ENCODE results near the gene ANKIB1.
"Not testable (repeated sequence)": the region's sequence is repeated elsewhere in the genome, so short reads cannot be mapped to it uniquely, and the experiment has no call there.

The ANKIB1 gene

DNA sequence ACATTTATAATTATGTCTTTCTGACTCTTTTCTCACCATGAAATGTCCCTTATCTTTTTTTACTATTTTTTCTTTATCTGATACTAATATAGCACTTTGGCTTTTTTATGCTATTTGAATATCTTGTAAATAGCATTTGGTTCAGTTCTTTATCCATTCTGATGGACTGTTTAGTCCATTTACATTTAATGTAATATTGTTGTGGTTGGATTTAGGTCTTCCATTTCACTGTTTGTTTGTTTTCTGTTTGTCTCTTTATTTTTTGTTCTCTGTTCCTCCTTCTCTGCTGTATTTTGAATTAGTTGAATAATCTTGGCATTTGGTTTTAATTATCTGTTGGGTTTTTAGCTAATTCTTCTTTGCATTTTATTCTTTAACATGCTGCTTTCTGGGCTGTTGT lies 89.8 kb downstream of the ANKIB1 start:
- no peak for DNase-seq

DNA sequence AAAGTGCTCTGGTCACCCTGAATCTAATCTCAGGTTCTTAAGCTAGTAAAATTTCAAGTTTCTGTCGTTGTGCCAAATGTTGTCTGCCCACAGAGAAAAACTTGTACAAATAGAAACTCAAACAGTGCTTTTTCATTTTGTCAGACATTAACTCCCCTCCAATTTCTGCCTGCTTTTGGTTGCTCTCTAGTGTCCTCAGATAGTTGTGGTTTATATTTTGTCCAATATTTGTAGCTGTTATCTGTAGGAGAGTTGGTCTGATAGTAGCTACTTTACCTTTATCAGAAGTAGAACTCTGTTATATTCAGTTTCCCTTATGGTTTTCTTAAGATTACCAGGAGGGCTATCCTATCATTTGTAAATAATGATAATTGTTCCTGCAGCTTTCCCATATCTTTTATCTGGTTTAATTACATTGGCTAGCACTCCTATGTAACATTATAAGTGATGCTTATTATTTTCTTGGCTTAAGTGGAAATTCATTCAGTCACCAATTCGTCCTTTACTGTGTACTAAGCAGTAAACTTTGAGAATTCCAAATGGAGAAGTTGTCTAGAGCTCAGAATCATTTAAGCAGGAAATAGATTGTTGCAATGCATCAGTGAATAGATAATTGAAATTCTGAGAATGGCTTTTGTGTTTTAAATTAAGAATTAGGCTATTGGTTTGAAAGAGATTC lies 91.0 kb downstream of the ANKIB1 start:
- no peak for DNase-seq

DNA sequence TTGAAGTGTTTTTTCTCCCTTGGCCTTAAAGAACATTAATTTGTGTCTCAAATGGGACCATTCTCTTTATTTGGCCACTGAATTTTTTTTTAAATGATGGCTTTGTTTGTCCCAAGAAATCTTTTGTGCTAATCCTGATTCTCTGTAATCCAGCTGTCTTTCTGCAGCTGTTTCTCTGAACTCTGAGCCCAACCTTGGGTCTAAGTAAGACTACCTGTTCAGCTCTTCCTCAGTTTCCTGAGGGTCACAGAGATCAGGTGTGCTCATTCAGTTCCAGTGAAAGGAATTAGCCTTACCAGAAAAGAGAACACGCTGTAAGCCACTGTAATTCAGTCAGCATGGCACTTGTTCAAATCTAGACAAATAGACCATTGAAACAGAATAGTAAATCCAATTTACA lies 94.2 kb downstream of the ANKIB1 start:
- no peak for DNase-seq

DNA sequence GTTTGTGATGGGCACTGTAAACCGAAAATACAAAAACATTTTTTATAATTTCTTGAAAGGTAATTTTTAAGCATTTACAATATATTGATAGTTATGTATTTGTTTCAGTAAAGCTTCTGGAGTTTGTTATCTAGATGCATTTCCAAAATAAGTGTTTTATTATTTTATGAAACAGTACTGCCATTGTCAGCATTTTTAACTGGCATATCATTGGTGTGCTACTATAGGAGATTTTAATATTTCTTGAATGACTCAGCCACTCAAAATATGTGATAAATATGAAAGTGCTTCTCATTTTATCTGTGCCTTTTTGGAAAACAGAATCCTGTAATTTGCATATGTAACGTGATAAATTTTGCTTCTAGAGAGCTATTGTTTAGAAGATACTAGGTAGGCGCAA lies 97.9 kb downstream of the ANKIB1 start:
- no peak for DNase-seq

DNA sequence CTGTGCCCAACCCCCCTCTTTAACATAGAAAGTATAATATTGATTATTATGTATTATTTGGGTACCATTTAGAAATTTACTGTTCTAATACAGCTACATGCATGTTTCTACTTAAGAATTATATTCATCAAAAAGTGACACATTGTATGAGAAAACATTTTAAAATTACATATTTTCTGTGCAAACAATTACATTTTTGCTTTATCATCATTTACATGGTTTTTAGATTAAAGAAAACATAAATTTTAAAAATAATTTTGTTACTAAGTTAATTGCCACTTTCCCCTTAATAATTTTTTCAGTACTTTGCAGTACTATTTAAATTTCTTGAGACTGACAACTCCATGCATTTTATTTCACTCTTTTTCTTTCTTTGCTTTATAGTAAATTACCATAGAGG lies 106.2 kb downstream of the ANKIB1 start:
- no peak for DNase-seq

DNA sequence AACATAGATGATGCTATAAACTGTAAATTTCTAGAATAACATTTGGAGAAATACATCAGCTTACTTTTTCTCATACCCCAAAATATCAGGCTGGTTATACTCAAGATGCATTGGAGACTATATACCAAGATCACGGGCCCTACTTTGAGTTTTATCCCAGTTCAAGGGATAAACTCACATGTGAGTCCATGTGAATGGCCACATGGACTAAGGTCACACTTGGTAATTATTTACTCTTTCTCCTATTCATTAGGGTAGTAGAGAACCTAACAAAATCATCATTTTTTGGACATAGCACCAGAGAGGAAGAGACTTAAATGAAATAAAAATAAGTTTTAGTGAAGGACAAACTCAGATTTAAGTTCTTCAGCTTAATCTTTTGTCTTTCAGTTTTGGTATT lies 108.4 kb downstream of the ANKIB1 start:
- DNase-seq, result no peak

DNA sequence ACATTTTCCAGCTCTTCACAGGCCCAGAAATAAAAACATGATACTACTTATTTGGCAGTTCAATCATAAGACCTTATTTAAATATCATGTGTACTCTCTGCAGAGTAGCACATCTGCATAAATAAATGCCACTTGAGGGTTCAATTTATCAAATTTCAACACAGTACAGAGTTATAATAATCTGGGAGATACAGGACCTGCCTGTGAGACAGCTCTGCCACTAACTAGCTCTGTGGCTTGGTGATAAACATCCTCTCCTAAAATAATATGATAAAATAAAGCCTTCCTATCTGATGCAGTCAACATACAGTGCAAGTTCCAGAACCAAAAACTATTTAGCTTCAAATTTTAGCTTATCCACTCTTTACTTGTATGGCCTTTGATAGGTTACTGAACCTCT lies 110.6 kb downstream of the ANKIB1 start:
- DNase-seq, result no peak

DNA sequence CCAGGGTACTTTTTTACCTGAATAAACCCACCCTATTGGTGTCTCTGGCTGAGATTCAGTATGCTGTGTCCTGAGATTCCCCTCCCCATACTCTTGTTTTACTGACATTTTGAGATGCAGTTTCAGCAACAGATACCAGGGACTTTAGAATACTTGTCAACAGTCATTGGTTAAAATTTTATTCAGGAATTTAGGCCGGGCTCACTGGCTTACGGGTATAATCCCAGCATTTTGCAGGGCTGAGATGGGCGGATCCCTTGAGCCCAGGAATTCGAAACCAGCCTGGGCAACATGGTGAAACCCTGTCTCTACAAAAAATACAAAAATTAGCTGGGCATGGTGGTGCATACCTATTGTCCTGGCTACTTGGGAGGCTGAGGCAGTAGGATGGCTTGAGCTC lies 111.5 kb downstream of the ANKIB1 start:
- no peak for DNase-seq

DNA sequence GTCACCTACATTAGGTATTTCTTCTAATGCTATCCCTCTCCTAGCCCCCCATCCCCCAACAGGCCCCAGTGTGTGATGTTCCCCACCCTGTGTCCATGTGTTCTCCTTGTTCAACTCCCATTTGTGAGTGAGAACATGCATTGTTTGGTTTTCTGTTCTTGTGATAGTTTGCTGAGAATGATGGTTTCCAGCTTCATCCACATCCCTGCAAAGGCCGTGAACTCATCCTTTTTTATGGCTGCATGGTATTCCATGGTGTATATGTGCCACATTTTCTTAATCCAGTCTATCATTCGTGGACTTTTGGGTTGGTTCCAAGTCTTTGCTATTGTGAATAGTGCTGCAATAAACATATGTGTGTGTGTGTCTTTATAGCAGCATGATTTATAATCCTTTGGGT lies 113.4 kb downstream of the ANKIB1 start:
- not testable (repeated sequence) for DNase-seq

DNA sequence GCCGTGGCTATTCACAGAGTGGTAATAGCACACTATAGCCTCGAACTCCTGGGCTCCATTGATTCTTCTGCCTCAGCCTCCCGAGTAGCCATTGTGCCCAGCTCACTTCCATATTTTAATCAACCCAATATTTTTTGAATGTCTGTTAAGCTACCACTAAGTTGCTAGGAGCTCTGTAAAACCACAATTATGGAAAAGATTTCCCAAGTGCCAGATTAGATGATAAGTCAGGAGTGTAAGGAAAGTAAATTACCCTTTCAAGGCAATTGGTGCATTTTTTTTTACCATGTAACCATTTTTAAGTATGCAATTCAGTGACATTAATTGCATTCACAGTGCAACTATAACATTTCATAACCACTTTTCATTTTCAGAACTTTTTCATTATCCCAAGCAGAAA lies 114.0 kb downstream of the ANKIB1 start:
- DNase-seq, result no peak

DNA sequence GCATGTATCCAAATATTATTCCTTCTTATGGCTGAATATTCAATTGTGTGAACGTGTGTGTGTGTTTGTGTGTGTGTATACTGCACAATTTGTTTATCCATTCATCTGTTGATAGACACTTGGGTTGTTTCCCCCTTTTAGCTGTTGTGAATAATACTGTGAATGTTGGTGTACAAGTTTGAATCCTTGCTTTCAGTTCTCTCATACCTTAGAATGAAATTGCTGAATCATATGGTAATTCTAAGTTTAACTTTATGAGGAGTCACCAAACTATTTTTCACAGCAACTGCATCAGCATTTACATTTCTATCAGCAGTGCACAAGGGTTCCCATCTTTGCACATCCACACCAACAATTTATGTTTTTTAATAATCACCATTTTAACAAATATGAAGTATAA lies 114.6 kb downstream of the ANKIB1 start:
- DNase-seq, result no peak

DNA sequence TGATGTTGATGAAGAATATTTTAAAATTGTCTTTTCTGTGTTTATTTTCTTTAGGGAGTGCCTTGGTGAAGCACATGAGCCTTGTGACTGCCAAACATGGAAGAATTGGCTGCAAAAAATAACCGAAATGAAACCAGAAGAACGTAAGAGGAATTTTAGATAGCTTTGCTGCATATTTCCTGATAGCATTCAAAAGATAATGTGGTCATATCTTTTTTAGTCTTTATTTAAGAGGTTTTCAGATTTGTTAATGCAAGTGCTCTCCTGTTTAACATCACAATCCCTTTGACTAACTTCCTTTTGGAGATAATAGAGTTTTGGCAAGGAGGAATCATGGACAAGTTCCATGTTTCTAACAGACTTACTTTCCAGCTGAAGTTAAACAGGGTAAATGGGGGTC lies 116.4 kb downstream of the ANKIB1 start:
- DNase-seq, result no peak

DNA sequence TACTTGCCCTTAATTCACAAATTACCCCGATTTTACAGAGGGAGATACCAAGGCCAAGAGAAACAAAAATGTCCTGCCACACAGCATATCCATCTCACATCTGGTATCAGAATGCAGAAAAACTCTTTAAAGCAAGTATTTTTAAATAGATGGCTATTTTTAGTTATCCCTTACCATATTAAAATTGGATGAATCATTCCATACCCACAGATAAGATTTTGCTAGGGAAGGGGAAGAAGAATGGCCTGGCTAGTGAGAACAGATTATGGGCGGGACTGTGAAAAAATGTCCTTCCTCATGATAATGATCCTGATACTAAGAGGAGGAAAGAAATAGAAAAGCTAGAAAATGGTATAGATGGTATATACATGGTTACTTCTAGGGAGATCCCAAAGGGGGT lies 121.0 kb downstream of the ANKIB1 start:
- no peak for DNase-seq

DNA sequence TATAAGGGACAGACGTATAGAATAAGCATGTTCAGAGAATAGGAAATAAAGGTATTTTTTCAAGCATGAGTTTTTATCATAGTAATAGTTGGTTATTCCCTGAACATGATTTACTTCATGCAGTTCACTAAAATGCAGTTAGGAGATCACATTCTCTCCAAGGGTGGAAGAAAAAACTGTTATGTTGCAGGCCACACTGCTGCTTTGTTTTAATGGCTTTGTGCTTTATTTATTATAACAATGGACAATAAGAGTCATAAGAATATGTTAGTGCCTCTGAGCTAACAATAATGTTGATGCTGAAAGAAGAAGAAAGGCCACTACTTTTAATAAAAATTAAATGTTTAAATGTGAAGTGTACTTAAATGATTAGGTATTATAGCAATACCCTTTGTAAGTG lies 123.0 kb downstream of the ANKIB1 start:
- DNase-seq, result no peak

DNA sequence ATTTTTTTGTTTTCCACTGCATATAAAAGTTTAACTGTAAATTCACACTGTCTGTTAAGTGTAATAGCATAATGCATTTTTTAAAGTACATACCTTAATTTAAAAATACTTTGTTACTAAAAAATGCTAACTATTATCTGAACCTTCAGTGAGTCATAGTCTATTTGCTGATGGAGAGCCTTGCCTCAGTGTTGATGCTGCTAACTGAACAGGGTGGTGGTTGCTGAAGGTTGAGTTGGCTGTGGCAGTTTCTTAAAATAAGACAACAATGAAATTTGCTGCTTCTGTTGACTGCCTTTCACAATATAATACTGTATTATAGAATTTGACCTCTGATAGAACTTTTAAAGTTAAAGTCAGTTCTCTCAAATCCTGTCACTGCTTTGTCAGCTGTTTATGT lies 129.2 kb downstream of the ANKIB1 start:
- no peak for DNase-seq

DNA sequence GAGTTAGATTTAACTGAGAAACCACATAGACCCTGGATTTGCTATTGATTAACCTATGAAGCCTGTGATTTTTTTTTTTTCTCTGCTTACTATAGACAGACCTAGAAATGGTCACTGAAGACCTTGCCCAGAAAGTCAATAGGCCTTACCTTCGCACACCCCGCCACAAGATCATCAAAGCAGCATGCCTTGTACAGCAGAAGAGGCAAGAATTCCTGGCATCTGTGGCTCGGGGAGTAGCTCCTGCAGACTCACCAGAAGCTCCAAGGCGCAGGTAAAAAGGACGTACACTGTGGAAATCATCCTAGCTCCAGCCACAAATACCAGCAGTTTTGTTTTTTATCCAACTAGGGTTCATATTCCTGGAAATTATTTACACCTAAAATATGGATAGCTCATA lies 145.3 kb downstream of the ANKIB1 start:
- no peak for DNase-seq

DNA sequence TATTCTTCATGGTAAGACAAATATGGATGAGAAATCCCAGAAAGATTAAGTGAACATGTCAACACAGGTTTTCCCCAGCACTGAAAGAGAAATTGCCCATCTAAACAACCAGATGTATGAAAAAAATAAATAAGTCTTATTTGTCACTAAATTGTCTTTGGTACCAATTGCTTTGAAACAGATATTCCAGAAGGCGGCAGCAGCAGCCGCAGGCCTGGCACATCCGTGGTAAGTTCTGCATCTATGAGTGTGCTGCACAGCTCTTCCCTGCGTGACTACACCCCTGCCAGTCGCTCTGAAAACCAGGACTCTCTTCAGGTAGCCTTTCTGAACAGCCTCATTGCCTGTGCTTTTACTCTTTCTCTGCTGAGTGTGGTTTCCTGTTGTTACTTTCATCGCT lies 151.8 kb downstream of the ANKIB1 start:
- no peak for DNase-seq

DNA sequence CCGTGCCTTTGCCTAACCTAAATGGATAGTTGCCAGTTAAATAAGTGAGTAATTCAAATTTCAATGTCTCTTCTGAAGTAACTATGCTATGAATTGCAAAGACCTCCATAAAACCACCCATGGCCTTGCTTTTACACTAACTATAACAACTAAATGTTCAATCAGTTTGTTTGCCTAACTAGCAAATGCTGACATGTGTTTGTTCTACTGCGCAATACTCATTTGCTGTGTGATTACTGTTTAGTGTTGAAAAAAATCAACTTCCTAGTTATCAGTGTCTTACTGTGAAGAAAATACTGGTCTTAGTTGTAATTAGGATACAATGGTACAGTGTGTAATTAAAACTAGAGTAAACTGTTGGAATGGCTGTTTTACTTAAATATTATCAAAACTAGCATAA lies 154.2 kb downstream of the ANKIB1 start:
- no peak for DNase-seq

DNA sequence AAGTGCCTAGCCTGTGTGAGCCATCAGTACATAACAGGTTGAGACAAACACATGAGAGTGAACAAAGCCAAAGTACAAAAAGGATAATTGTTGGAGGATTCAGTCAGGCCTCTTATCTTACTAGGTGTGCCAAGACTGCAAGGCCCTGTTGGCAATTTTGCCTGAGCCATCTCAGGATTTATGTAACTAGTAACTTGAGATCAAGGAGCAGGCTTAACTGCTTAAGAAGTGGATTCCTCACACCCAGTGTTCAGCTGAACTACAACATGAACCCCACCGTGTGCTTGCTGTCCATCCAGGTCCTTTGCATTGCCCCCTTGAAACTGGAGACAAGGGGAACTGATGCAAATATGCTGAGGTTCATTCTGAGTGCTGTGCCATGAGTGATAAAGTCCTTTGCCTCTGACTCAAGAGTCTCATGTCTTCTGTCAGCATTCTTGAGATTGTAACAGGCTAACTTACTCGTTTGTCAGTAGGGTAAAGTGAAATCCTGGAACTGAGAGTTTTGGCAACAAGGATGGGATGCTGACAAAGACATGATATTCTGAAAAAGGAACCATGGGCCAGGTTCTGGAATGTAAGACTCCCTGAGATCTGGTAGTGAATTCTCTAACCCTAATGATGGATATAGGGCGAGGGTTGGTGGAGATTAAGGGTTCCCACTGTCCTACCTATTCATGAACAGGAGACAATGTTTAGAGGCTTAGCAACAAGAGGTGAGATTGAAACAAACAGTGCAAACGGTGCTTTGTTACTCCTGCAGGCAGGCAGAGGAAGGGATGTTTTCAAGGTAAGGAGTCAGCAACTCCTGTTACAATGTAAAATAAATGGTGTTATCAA lies 157.4 kb downstream of the ANKIB1 start:
- DNase-seq, result no peak

DNA sequence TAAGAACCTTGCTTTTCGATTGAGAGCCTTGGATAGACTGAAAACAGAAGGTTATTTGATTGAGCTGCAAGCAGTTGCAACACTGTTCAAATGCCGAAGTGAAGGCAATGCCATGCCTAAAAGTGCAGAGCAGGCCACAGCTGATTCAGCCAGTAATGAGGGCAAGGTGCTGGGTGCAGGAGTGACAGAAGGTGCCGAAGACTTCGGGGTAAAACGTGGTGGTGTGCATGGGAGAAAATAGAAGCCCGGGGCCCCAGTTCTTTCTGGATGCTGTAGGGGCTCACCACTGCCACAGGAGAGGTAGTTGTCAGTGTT lies 157.9 kb downstream of the ANKIB1 start:
- DNase-seq, result no peak

DNA sequence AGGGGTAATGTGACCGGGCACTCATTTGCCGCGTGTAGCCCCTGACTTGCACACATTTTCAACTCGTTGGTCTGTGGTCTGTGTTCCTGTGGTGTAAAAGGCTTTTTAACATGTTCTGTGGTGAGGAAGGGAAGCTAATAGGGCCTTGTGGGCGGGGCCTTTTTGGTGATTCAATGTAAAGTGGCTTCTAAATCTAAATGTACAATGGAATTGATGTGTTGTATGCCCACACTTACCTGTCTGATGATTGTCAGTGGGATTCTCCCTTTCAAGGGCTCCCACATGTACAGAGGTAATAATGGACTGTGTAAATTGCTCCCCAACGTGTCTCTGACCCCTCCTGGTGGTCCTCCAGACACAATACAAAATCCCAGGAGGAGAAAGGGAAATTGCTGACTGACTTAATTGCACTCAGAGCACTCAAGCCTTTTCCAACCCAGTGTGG lies 158.4 kb downstream of the ANKIB1 start:
- DNase-seq, result no peak

DNA sequence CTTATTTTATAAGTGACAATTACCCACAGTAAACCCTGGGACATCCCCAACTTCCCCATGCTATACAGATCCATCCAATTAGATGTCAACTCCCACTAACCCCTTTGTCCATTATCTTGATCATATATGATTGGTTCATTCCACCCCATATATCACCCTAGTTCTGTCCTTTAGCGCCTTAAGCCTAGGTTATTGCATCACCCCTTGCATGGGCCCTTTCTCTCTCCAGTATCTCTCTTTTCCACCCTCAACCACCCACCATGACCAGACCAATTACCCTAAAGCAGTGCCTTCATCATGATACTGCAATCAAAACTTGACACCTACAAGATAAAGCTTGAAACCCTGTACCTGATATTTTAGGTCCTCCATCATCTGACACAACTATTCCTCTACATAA lies 163.6 kb downstream of the ANKIB1 start:
- DNase-seq, result no peak

DNA sequence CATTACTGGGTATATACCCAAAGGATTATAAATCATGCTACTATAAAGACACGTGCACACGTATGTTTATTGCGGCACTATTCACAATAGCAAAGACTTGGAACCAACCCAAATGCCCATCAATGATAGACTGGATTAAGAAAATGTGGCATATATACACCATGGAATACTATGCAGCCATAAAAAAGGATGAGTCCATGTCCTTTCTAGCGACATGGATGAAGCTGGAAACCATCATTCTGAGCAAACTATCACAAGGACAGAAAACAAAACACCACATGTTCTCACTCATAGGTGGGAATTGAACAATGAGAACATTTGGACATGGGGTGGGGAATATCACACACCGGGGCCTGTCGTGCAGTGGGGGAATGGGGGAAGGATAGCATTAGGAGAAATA lies 164.4 kb downstream of the ANKIB1 start:
- DNase-seq, result not testable (repeated sequence)

DNA sequence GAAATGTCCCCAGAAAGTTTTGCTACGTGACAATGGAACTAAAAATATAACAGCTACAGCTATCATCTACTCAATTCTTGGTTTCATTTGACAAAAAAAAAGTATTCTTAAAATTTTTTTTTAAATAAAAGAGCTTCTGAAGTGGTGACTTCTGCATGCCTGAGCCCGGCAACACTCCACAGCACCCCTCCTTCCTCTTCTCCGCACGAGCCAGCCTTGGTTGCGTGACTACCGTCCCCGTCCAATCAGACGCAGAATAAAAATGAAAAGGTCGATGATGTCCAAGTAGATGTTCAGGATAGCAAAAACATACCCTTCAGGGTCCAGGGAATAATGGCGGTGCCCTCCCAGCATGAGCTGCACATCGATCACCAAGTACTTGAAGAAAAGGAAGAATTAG lies 167.0 kb downstream of the ANKIB1 start:
- DNase-seq, result no peak

DNA sequence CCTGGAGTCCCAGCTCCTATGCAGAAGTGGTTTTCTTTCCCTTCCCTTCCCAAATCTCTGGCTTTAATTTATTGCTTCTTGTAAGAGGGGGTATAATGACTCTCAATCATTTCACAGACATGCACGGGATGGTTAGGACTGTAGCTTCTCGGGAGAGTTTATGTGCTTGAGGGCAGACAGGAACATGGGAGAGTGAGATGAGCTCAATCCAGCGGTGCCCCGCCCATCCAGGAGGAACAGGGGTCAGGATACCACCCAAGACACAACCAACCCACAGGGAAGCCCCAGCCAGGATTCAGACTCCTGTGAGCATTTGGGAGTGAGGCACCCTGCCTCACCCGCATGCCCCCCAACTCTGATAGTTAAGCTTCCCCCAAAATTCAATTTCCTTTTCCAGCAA lies 167.8 kb downstream of the ANKIB1 start:
- no peak for DNase-seq

Data from activated CD8-positive, alpha-beta memory T cell treated with anti-CD3 and anti-CD28 coated beads for 24 hours (primary cell).